IMR-90 (cell line): ENCODE results near the gene SLBP. TPM values are rescaled to one million over a fixed set of nuclear protein-coding genes. Genes with fewer than 3 reads are reported as not detected.

Experiments
- ATAC-seq: fragments of 200-7000 bp; cut with Tn5 transposase; 2 replicates; pipeline ENCODE4 v1.9.1; 2020; ENCODE audit warnings: low read depth, mild to moderate bottlenecking, moderate library complexity
- BruUV-seq: library from RNA; stranded (reverse); fragments of 400-500 nt; replicated peaks from 2 replicates; lab custom pipeline; 2021; lab: Mats Ljungman, UMichigan
- CTCF ChIA-PET: fragments of 300-600 bp; formaldehyde crosslinking; extraction: SDS; loops from one replicate; lab custom pipeline; 2021; ENCODE audit warnings: antibody characterized with exemption; lab: Yijun Ruan, JAX
- POLR2A ChIA-PET: fragments of 300-600 bp; sonication (Branson Sonifier 250); formaldehyde crosslinking; loops from one replicate; lab custom pipeline; 2022; ENCODE audit warnings: antibody characterized with exemption; ENCODE audit not compliant: unreplicated experiment; lab: Charles Lee
- DNase-seq: peaks from one replicate; pipeline ENCODE4 v3.0.0; 2013
- H2AFZ ChIP-seq: replicated peaks from 2 replicates; pipeline ENCODE3; 2013; ENCODE audit warnings: low read length, mild to moderate bottlenecking; ENCODE audit not compliant: poor library complexity
- H2AK5ac ChIP-seq: 2 replicates; pipeline ENCODE4 v1.6.1; 2013; ENCODE audit warnings: low read depth, low read length, inconsistent platforms
- H2AK9ac ChIP-seq: replicated peaks from 2 replicates; pipeline ENCODE3; 2013; ENCODE audit warnings: mild to moderate bottlenecking, low read depth, low read length, moderate library complexity; ENCODE audit not compliant: poor library complexity
- H2BK120ac ChIP-seq: 2 replicates; pipeline ENCODE4 v1.6.1; 2013; ENCODE audit warnings: low read depth, low read length, inconsistent platforms
- H2BK15ac ChIP-seq: 3 replicates; pipeline ENCODE4 v1.6.1; 2013; ENCODE audit warnings: low read depth, low read length, inconsistent platforms
- H2BK20ac ChIP-seq: 2 replicates; pipeline ENCODE4 v1.6.1; 2013; ENCODE audit warnings: low read depth, mild to moderate bottlenecking, inconsistent platforms, low read length, moderate library complexity
- H2BK5ac ChIP-seq: 2 replicates; pipeline ENCODE4 v1.6.1; 2013; ENCODE audit warnings: mild to moderate bottlenecking, low read depth, low read length, inconsistent platforms; ENCODE audit not compliant: poor library complexity, severe bottlenecking
- H3K14ac ChIP-seq: replicated peaks from 2 replicates; pipeline ENCODE4 v1.6.1; 2013; ENCODE audit warnings: low read depth, low read length, inconsistent platforms
- H3K18ac ChIP-seq: 2 replicates; pipeline ENCODE4 v1.6.1; 2013; ENCODE audit warnings: low read depth, low read length, control low read depth
- H3K23ac ChIP-seq: 2 replicates; pipeline ENCODE4 v1.6.1; 2013; ENCODE audit warnings: low read depth, low read length, inconsistent platforms
- H3K27ac ChIP-seq: 2 replicates; pipeline ENCODE4 v1.5.1; 2013; ENCODE audit warnings: mild to moderate bottlenecking, control low read depth, low read length; ENCODE audit not compliant: insufficient read depth
- H3K27me3 ChIP-seq: 2 replicates; pipeline ENCODE4 v1.6.1; 2013; ENCODE audit warnings: low read length; ENCODE audit not compliant: control insufficient read depth, insufficient read depth
- H3K36me3 ChIP-seq: 2 replicates; pipeline ENCODE4 v1.6.1; 2013; ENCODE audit warnings: low read length, mixed read lengths; ENCODE audit not compliant: control insufficient read depth, insufficient read depth
- H3K4ac ChIP-seq: 2 replicates; pipeline ENCODE4 v1.6.1; 2013; ENCODE audit warnings: low read depth, low read length, inconsistent platforms
- H3K4me1 ChIP-seq: 2 replicates; pipeline ENCODE4 v1.6.1; 2013; ENCODE audit warnings: low read length, mixed read lengths; ENCODE audit not compliant: control insufficient read depth, insufficient read depth
- H3K4me2 ChIP-seq: 2 replicates; pipeline ENCODE4 v1.6.1; 2013; ENCODE audit warnings: low read depth, mild to moderate bottlenecking, control low read depth, low read length, moderate library complexity
- H3K4me3 ChIP-seq: 2 replicates; pipeline ENCODE4 v1.5.1; 2013; ENCODE audit warnings: low read depth, mild to moderate bottlenecking, control low read depth, low read length, moderate library complexity; ENCODE audit not compliant: insufficient read depth
- H3K56ac ChIP-seq: 2 replicates; pipeline ENCODE4 v1.6.1; 2013; ENCODE audit warnings: low read length, inconsistent platforms; ENCODE audit not compliant: insufficient read depth; ENCODE audit errors: extremely low read depth
- H3K79me1 ChIP-seq, 2 experiments: 2 replicates each; pipeline ENCODE4 v1.6.1; 2013; ENCODE audit warnings: low read length in 2 of 2, inconsistent platforms in 1 of 2, low read depth in 1 of 2
- H3K9ac ChIP-seq: 2 replicates; pipeline ENCODE4 v1.6.1; 2013; ENCODE audit warnings: low read depth, low read length, control low read depth
- H3K9me1 ChIP-seq: 2 replicates; pipeline ENCODE4 v1.6.1; 2013; ENCODE audit warnings: low read length, inconsistent platforms; ENCODE audit not compliant: insufficient read depth
- H3K9me3 ChIP-seq: 2 replicates; pipeline ENCODE4 v1.6.1; 2013; ENCODE audit warnings: low read length; ENCODE audit not compliant: control insufficient read depth, insufficient read depth
- H4K20me1 ChIP-seq: 2 replicates; pipeline ENCODE4 v1.6.1; 2013; ENCODE audit warnings: low read length, inconsistent platforms; ENCODE audit not compliant: insufficient read depth
- H4K5ac ChIP-seq: 2 replicates; pipeline ENCODE4 v1.6.1; 2013; ENCODE audit warnings: mild to moderate bottlenecking, low read depth, low read length, control low read depth
- H4K8ac ChIP-seq, 2 experiments: 2 replicates each; pipeline ENCODE4 v1.6.1; 2013; ENCODE audit warnings: low read depth in 2 of 2, low read length in 2 of 2, control low read depth in 1 of 2, inconsistent platforms in 1 of 2
- H4K91ac ChIP-seq: 2 replicates; pipeline ENCODE4 v1.6.1; 2013; ENCODE audit warnings: low read depth, low read length, inconsistent platforms; ENCODE audit not compliant: insufficient read depth
- FOS ChIP-seq: fragments of 150-350 bp; IDR thresholded peaks from 2 replicates; pipeline ENCODE4 v1.6.1; 2016; ENCODE audit warnings: low read depth, low read length
- MAFK ChIP-seq: IDR thresholded peaks from 2 replicates; pipeline ENCODE4 v1.6.1; 2012; ENCODE audit warnings: low read depth, low read length, improper control_type of control experiment
- WGBS, 2 experiments: methylation state at CpG; one replicate each; pipeline versions ENCODE4 v1.1.5 to v1.1.7; 2013; ENCODE audit warnings: missing lambda C conversion rate in 2 of 2; ENCODE audit not compliant: insufficient read length in 1 of 2; ENCODE audit errors: extremely low coverage in 2 of 2; 5-methylcytosine and 5-hydroxymethylcytosine counted together
- dilution Hi-C: fragments of 300-500 bp; cut with HindIII; formaldehyde crosslinking; loops from one replicate; pipeline ENCODE4 v1.14.3; 2018; ENCODE audit warnings: low sequenced_read_pairs; ENCODE audit not compliant: unreplicated experiment
- in situ Hi-C: fragments of 300-500 bp; cut with MboI; formaldehyde crosslinking; loops from 3 replicates; pipeline ENCODE4 v1.14.3; 2019; ENCODE audit warnings: low sequenced_read_pairs, inconsistent platforms, mixed read lengths
- intact Hi-C: fragments of 100-400 bp; cut with micrococcal nuclease; formaldehyde crosslinking; loops from 2 replicates; pipeline ENCODE4 v1.10.0; 2022
- polyA plus RNA-seq, 3 experiments: library from polyadenylated mRNA; depleted of rRNA; stranded (reverse); fragments of >200 nt; gene quantifications; 2 replicates each; pipeline ENCODE4 v1.2.3, GENCODE V29; 2012; ENCODE audit warnings: low replicate concordance in 1 of 3
- total RNA-seq: library from RNA; depleted of rRNA; stranded (reverse); fragments of >200 nt; gene quantifications from 2 replicates; pipeline ENCODE4 v1.2.3, GENCODE V29; 2012
- TF ChIP-seq, protein P1 (sequence below): conservative IDR thresholded peaks from 2 replicates; pipeline ENCODE4 v1.5.1; 2012; ENCODE audit warnings: mild to moderate bottlenecking, low read depth, low read length, improper control_type of control experiment

Gene SLBP
- total and polyA plus RNA-seq, 2 of the 4 experiments (the other 2 are of a cell fraction), result 64.9 to 66.1 TPM

DNA sequence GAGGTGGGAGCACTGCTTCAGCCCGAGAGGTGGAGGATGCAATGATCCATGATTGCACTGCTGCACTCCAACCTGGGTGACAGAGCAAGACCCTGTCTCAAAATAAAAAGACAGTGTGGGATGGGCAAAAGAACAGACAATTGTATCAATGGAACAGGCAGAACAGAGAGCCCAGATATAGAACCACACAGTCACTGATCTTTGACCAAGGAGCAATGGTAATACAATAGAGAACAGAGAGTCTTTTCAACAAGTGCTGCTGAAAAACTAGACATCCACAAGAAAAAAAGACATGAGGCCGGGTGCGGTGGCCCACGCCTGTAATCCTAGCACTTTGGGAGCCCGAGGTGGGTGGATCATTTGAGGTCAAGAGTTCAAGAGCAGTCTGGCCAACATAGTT, 33.9 kb downstream of the SLBP start:
- Histone ChIP-seq H3K4me2 (no peak overlapping the region), H4K5ac (no peak overlapping the region), H3K4me1 (peaks cover 3% of the 10 kb centered on the region; the same call in 1 of the 2 replicates), H3K9ac (no peak overlapping the region), H2AK5ac (no peak overlapping the region), H3K36me3 (no peaks in the 10 kb centered on the region), H2AFZ (no peak overlapping the region), H3K9me1 (peaks cover 4% of the 10 kb centered on the region; the same call in 1 of the 2 replicates), H2AK9ac (no peak overlapping the region), H4K8ac (no peak overlapping the region), H3K23ac (no peak overlapping the region), H2BK20ac (no peak overlapping the region), H3K18ac (no peak overlapping the region), H2BK5ac (no peak overlapping the region), H4K20me1 (peaks cover 3% of the 10 kb centered on the region), H3K27me3 (no peaks in the 10 kb centered on the region), H3K14ac (no peak overlapping the region), H3K56ac (no peak overlapping the region), H3K4me3 (no peak overlapping the region), H3K79me1 (peaks cover 0 to 7% of the 10 kb centered on the region in 2 experiments; a peak in 2 of 4 replicates), H3K4ac (no peak overlapping the region), H2BK120ac (no peak overlapping the region), H3K9me3 (no peaks in the 10 kb centered on the region), H4K91ac (no peak overlapping the region), H3K27ac (no peak overlapping the region), H2BK15ac (no peak overlapping the region)
- BruUV-seq, result no TSS peak
- ChIA-PET POLR2A (no interaction called here), CTCF (interaction anchor here (0.7 kb wide), 1 partner anchor 15 kb away, joined by 3 read pairs; no protein-coding TSS in a partner anchor)
- DNase-seq (no peak), ATAC-seq (no peak)
- dilution Hi-C loops, result no loop called here
- no CpG with 5 or more reads among the region's 5 CpGs for WGBS, 2 experiments
- in situ Hi-C loops, result no loop called here
- TF ChIP-seq, protein P1, sequence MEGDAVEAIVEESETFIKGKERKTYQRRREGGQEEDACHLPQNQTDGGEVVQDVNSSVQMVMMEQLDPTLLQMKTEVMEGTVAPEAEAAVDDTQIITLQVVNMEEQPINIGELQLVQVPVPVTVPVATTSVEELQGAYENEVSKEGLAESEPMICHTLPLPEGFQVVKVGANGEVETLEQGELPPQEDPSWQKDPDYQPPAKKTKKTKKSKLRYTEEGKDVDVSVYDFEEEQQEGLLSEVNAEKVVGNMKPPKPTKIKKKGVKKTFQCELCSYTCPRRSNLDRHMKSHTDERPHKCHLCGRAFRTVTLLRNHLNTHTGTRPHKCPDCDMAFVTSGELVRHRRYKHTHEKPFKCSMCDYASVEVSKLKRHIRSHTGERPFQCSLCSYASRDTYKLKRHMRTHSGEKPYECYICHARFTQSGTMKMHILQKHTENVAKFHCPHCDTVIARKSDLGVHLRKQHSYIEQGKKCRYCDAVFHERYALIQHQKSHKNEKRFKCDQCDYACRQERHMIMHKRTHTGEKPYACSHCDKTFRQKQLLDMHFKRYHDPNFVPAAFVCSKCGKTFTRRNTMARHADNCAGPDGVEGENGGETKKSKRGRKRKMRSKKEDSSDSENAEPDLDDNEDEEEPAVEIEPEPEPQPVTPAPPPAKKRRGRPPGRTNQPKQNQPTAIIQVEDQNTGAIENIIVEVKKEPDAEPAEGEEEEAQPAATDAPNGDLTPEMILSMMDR, result no peak
- TF ChIP-seq MAFK (no peak), FOS (no peak)
- intact Hi-C loops, result no loop called here
